A673 (cell line): ENCODE data around the gene SHROOM3.

ENCODE experiments used
- CTCF ChIP-seq: fragments of 300-800, 200-600 bp; sonication (generic); conservative IDR thresholded peaks from 2 replicates; pipeline ENCODE4 v1.5.1; 2017; ENCODE audit warnings: low read depth, mild to moderate bottlenecking, antibody characterized with exemption, low read length, moderate library complexity, mixed read lengths
- EZH2 ChIP-seq: fragments of 200-600 bp; sonication (generic); IDR thresholded peaks from 2 replicates; pipeline ENCODE4 v1.6.1; 2017; ENCODE audit warnings: borderline replicate concordance, low read depth, mild to moderate bottlenecking, mixed read lengths, antibody characterized with exemption, low read length; ENCODE audit not compliant: poor library complexity, severe bottlenecking

- no peak for TF ChIP-seq CTCF
- TF ChIP-seq EZH2 = no peak
Measured at GRCh38 chr4:76448211-76448610, 13.2 kb downstream of the SHROOM3 start.
